GM10266 (cell line): ENCODE results near the gene ACOT7.

Experiments
- DNase-seq: peaks from one replicate; pipeline ENCODE4 v3.0.0; 2012; ENCODE audit errors: extremely low spot score
- TF ChIP-seq, protein P1 (sequence below): IDR thresholded peaks from 2 replicates; pipeline ENCODE4 v1.5.1; 2012; ENCODE audit warnings: mild to moderate bottlenecking, low read depth; ENCODE audit not compliant: control insufficient read depth, insufficient read depth; ENCODE audit errors: missing control alignments

ACOT7 gene

DNA sequence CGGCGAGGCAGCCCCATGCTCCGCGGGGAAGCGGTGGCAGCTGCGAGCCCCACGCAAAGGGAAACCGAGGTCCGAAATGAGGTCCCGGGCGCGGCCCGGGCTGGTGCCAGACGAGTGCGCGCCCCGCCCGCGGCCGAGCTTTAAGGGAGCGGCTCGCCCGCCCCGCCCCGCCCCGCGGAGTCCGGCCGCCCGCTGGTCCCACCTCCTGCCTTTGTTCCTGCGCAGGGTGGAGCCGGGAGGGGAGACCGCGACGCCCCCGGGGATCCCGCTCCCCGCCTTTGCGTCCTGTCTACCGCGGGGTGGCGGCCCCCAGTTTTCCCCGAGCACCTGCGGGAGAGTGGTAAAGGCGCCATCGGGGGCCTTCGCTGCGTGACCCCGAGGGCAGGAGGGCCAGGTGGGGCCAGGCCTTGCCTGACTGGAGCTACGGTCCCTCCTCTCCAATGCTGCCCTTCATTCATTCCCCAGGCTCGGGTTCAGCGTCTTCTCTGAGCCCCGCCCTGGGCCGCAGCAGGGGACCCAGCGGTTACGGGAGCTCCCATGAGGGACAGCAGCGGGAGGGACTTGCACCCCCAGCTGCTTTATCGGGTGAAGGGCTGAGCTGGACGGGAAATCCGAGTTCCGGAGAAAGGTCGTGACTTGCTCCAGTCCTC lies 26.4 kb upstream of the ACOT7 start, which contains the start of gene HES2:
Gene HES2, minus strand, starts transcription at position 116 of the 650 bp plus-strand sequence. Its CDS starts 99 bp downstream, at position 17.
- DNase-seq = peak; percentile 69
- TF ChIP-seq, protein P1, sequence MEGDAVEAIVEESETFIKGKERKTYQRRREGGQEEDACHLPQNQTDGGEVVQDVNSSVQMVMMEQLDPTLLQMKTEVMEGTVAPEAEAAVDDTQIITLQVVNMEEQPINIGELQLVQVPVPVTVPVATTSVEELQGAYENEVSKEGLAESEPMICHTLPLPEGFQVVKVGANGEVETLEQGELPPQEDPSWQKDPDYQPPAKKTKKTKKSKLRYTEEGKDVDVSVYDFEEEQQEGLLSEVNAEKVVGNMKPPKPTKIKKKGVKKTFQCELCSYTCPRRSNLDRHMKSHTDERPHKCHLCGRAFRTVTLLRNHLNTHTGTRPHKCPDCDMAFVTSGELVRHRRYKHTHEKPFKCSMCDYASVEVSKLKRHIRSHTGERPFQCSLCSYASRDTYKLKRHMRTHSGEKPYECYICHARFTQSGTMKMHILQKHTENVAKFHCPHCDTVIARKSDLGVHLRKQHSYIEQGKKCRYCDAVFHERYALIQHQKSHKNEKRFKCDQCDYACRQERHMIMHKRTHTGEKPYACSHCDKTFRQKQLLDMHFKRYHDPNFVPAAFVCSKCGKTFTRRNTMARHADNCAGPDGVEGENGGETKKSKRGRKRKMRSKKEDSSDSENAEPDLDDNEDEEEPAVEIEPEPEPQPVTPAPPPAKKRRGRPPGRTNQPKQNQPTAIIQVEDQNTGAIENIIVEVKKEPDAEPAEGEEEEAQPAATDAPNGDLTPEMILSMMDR = no peak

DNA sequence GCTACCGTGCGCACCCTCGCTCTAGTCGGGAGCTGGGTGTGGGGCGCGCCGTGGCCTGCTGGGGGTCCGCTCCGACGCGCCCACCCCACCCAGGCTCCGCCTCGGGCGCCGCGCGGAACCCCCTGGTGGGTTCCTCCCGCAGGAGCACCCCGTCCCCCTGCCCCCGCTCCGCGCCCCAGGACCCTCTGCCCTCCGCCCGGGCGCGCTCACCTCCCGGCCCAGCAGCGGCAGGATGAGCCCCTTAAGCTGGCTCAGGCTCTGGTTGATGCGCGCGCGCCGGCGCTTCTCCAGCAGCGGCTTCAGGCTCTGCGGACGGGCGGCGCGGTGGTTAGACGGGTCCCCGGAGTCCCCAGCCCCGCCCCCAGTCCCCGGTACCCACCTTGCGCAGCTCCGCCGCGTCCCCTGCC lies 25.8 kb upstream of the ACOT7 start:
- TF ChIP-seq, protein P1 = no peak
- no peak for DNase-seq

DNA sequence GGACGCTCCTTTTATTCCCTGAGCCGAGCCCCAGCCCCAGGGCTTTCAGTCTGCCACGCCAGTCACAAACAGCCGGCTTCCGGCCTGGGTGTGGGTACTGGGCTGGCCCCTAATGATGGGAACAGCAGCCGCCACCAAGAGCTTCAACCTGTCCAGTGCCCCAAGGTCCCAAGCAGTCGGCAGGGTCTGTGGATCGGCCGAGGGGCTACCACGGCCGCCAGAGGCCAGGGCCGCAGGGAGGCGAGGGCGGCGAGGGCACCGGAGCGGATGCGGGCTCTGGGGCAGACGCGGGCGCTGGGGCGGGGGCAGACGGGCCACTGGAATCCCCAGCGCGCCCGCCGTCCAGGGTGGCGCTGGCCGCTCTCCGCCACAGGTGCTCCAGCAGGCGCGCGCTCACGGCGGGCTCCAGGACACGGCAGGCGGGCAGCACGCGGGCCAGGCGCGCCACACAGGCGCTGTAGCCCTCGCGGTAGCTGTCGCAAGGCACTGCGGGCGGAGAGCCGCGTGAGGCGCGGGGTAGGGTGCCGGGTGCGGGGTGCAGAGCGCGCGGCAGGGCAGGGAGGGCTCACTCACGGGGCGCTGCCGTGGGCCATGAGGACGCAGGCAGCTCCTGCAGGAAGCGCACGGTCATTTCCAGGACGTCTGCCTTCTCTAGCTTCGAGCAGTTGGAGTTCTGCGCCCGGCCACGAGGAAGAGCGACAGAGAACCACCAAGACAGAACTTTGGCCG lies 25.3 kb upstream of the ACOT7 start:
- TF ChIP-seq, protein P1 = no peak
- no peak for DNase-seq

DNA sequence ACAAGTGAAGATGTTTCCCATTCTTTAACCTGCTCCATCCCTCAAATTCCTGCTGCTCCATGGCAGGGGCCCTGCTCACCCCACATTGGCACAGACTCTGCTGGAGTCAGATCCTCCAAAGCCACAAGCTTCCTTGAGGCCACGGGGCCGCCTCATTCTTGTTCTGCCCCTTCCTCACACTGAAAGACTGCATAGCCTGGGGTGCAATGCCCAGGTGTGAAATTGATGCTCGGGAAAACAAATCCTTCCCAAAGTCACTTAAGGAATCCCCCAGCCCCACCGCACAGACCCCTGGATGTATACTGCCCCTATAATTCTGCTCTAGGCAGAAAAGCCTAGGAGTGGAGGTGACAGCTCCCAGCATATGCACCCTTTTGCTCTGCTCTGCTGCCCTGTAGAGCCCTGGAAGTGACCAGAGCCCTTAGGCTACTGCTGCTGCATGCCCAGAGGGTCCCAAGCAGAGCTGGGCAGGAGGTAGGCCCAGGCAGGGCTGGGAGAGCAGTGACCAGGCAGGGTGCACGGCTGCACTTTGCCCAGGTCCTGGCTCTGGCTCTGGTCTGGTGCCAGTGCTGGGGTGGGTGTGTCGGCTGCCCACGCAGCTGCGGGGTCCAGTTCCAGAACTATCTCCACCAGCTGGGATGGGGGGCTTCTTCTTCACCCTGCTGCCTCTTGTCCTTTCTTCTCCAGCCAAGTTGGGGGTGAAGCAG lies 24.5 kb upstream of the ACOT7 start:
- TF ChIP-seq, protein P1 = no peak
- DNase-seq = no peak

DNA sequence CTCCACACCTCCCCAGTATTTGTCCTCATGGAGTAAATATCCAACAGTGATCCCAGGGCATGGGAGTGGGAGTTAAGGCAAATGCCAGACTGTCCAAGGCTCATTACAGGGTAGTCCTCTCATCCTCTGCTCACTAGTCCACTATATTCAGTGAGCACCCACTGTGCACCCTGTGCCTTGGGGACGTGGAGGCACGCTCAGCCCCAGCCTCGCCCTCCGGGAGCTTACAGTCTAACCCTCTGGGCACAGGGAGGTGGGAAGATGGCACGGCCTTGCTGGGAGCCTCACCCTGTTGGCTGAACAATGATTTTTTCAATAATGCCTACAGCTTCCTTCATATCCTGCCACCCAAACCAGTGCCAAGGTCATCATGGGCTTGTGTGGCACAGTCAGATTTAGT lies 23.3 kb upstream of the ACOT7 start:
- TF ChIP-seq, protein P1 = no peak
- DNase-seq = no peak

DNA sequence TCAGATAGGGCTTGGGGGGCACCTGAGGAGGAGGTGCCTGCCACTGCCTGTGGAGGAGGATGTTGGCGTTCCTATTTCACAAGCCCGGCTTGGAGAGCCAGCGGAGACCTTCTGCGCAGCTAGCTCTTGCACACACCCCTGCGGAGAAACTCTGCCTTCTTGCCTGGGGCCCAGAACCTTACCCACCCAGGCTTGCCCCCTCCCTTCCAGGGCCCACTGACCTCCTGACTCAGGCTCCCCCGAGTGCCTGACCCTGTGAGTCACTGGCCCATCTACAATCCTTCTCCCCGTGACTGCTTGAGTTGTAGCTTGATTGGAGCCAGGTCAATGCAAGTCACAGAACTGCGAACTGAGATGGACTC lies 22.7 kb upstream of the ACOT7 start:
- TF ChIP-seq, protein P1 = no peak
- no peak for DNase-seq
